Upper lobe of left lung (tissue), 6 donors: ENCODE results near the gene QKI. TPM values are rescaled to one million over a fixed set of nuclear protein-coding genes. Genes with fewer than 3 reads are reported as not detected.

Source experiments
- ATAC-seq, 2 donors: fragments of 200-7000 bp; cut with Tn5 transposase; one replicate each; pipeline ENCODE4 v1.9.1; 2022; ENCODE audit warnings: mild to moderate bottlenecking in 2 of 2, moderate library complexity in 2 of 2; ENCODE audit not compliant: low FRiP score in 2 of 2
- DNase-seq, 2 donors: peaks; one replicate each; pipeline ENCODE4 v3.0.0-alpha.2; 2019 to 2020
- H3K27ac ChIP-seq, 4 donors: fragments of 200-600 bp; sonication (generic); one replicate each; pipeline ENCODE4 v1.5.1; 2016 to 2019
- H3K27me3 ChIP-seq, 4 donors: fragments of 200-600 bp; sonication (generic); one replicate each; pipeline ENCODE4 v1.5.1; 2017 to 2019
- H3K36me3 ChIP-seq, 4 donors: fragments of 200-600 bp; sonication (generic); one replicate each; pipeline ENCODE4 v1.5.1; 2016 to 2019
- H3K4me1 ChIP-seq, 4 donors: fragments of 200-600 bp; sonication (generic); one replicate each; pipeline ENCODE4 v1.5.1; 2018 to 2019
- H3K4me3 ChIP-seq, 4 donors: fragments of 200-600 bp; sonication (generic); one replicate each; pipeline ENCODE4 v1.5.1; 2017 to 2019; ENCODE audit warnings: mild to moderate bottlenecking in 2 of 4, moderate library complexity in 1 of 4
- H3K9me3 ChIP-seq, 4 donors: fragments of 200-600 bp; sonication (generic); one replicate each; pipeline ENCODE4 v1.5.1; 2018 to 2019
- CTCF ChIP-seq, 6 experiments: fragments of 450-650 bp in 4 of 6; fragments of 200-600 bp in 2 of 6; sonication (generic) in 2 of 6; IDR thresholded peaks; one replicate each; pipeline ENCODE4 v1.5.1; 2016 to 2019; ENCODE audit warnings: antibody characterized with exemption in 6 of 6
- EP300 ChIP-seq, 4 donors: sonication (generic); formaldehyde crosslinking; IDR thresholded peaks; one replicate each; pipeline ENCODE4 v1.5.1; 2017; ENCODE audit warnings: antibody characterized with exemption in 4 of 4, control low read depth in 2 of 4
- POLR2A ChIP-seq, 4 donors: fragments of 450-650 bp; IDR thresholded peaks; one replicate each; pipeline ENCODE4 v1.5.1; 2016 to 2017; ENCODE audit warnings: antibody characterized with exemption in 4 of 4, mild to moderate bottlenecking in 2 of 4
- POLR2AphosphoS5 ChIP-seq, 2 donors: sonication (generic); formaldehyde crosslinking; IDR thresholded peaks; one replicate each; pipeline ENCODE4 v1.5.1; 2017; ENCODE audit warnings: antibody characterized with exemption in 2 of 2
- WGBS, 2 donors: methylation state at CpG; one replicate each; pipeline ENCODE4 v1.1.5; 2017 to 2018; 5-methylcytosine and 5-hydroxymethylcytosine counted together
- total RNA-seq, 6 donors: library from RNA; depleted of rRNA in 4 of 6; stranded (reverse); fragments of >200 nt in 4 of 6; gene quantifications; one replicate each; pipeline versions ENCODE4 v1.1.0 to v1.2.1, GENCODE V29; 2016 to 2021
- donor health status: DM: no; HTN: no; CAD: no; lungs with moderate emphysema.
- donor health status: DM: no; HTN: yes; CAD: no; lungs with severe emphysema.

The QKI gene
- total RNA-seq, 6 donors from 2014 or later: 181 to 273 (median 226) TPM

- ATAC-seq (no peak), DNase-seq (no peak)
- 80 to 83% methylated on average over 4 of the region's 4 CpGs for WGBS, 2 donors
- TF ChIP-seq POLR2AphosphoS5 (IDR thresholded peaks at IDR 0.05) (no peak), CTCF (IDR thresholded peaks at IDR 0.05) (no peak), POLR2A (IDR thresholded peaks at IDR 0.05) (no peak), EP300 (IDR thresholded peaks at IDR 0.05) (no peak)
- H3K4me3 ChIP-seq: no peak overlapping the region
- H3K36me3 ChIP-seq: peaks cover 0 to 27% (median 0%) of the 10 kb centered on the region in 4 donors
- H3K9me3 ChIP-seq: no peaks in the 10 kb centered on the region
- no peak overlapping the region for H3K27ac ChIP-seq
- H3K27me3 ChIP-seq: no peaks in the 10 kb centered on the region
- H3K4me1 ChIP-seq: peaks cover 3 to 17% (median 12%) of the 10 kb centered on the region in 4 donors
Measured at GRCh38 chr6:163576114-163576513, 161.6 kb downstream of the QKI start.

GRCh38 chr6:163577404-163577803 lies 162.9 kb downstream of the QKI start:
- TF ChIP-seq CTCF (IDR thresholded peaks at IDR 0.05): no peak
- TF ChIP-seq EP300 (IDR thresholded peaks at IDR 0.05): no peak
- no peak for TF ChIP-seq POLR2AphosphoS5 (IDR thresholded peaks at IDR 0.05)
- TF ChIP-seq POLR2A (IDR thresholded peaks at IDR 0.05): no peak
- Histone ChIP-seq H3K9me3 (no peaks in the 10 kb centered on the region), H3K27ac (no peak overlapping the region), H3K4me1 (peaks cover 0 to 17% (median 12%) of the 10 kb centered on the region in 4 donors), H3K4me3 (no peak overlapping the region), H3K36me3 (peaks cover 0 to 18% (median 0%) of the 10 kb centered on the region in 4 donors), H3K27me3 (no peaks in the 10 kb centered on the region)
- DNase-seq: no peak
- ATAC-seq: no peak
- WGBS, 2 donors: 35 to 53% methylated on average over 3 of the region's 3 CpGs

GRCh38 chr6:163579111-163579879 lies 164.8 kb downstream of the QKI start:
- H3K4me1 ChIP-seq: peaks cover 0 to 17% (median 12%) of the 10 kb centered on the region in 4 donors
- peak overlapping the region in 1 of 4 donors; percentile 24 for H3K27ac ChIP-seq
- peaks cover 0 to 14% (median 0%) of the 10 kb centered on the region in 4 donors for H3K36me3 ChIP-seq
- H3K4me3 ChIP-seq: no peak overlapping the region
- TF ChIP-seq POLR2AphosphoS5 (IDR thresholded peaks at IDR 0.05) (no peak), POLR2A (IDR thresholded peaks at IDR 0.05) (no peak), CTCF (IDR thresholded peaks at IDR 0.05) (no peak), EP300 (IDR thresholded peaks at IDR 0.05) (no peak)
- no peaks in the 10 kb centered on the region for H3K27me3 ChIP-seq
- ATAC-seq (peak in 1 of 2 donors; percentile 49), DNase-seq (peak in 1 of 2 donors; percentile 23)
- WGBS, 2 donors: 61 to 69% methylated on average over 13 of the region's 13 CpGs
- no peaks in the 10 kb centered on the region for H3K9me3 ChIP-seq

GRCh38 chr6:163579880-163580295 lies 165.4 kb downstream of the QKI start:
- ATAC-seq (peak; percentile 51 to 81), DNase-seq (peak in 1 of 2 donors; percentile 59)
- Histone ChIP-seq H3K27me3 (no peaks in the 10 kb centered on the region), H3K27ac (no peak overlapping the region), H3K9me3 (no peaks in the 10 kb centered on the region), H3K36me3 (peaks cover 0 to 8% (median 0%) of the 10 kb centered on the region in 4 donors), H3K4me1 (peaks cover 0 to 17% (median 12%) of the 10 kb centered on the region in 4 donors), H3K4me3 (no peak overlapping the region)
- WGBS, 2 donors: 19 to 28% methylated on average over 4 of the region's 4 CpGs
- no peak for TF ChIP-seq POLR2A (IDR thresholded peaks at IDR 0.05)
- peak in 1 of 6 experiments; percentile 5 for TF ChIP-seq CTCF (IDR thresholded peaks at IDR 0.05)
